Testis (tissue), 3 donors: Measurements from ENCODE around the gene RSPO3. TPM values are rescaled to one million over a fixed set of nuclear protein-coding genes. Genes with fewer than 3 reads are reported as not detected.

Experiments used
- DNase-seq: peaks from one replicate; pipeline ENCODE4 v3.0.0-alpha.2; 2019
- H3K27ac ChIP-seq, 2 donors: fragments of 200-600 bp; sonication (generic); one replicate each; pipeline ENCODE4 v1.5.1; 2019
- H3K27me3 ChIP-seq: fragments of 200-600 bp; sonication (generic); one replicate; pipeline ENCODE4 v1.5.1; 2019
- H3K36me3 ChIP-seq: fragments of 200-600 bp; sonication (generic); one replicate; pipeline ENCODE4 v1.5.1; 2017; ENCODE audit warnings: low read depth; ENCODE audit errors: missing control alignments
- H3K4me1 ChIP-seq: fragments of 200-600 bp; sonication (generic); one replicate; pipeline ENCODE4 v1.5.1; 2019
- H3K4me3 ChIP-seq, 2 donors: fragments of 200-600 bp; sonication (generic); one replicate each; pipeline ENCODE4 v1.5.1; 2017 to 2019
- H3K9me3 ChIP-seq: fragments of 200-600 bp; sonication (generic); one replicate; pipeline ENCODE4 v1.5.1; 2017
- POLR2A ChIP-seq: fragments of 450-650 bp; IDR thresholded peaks from one replicate; pipeline ENCODE4 v1.6.1; 2017; ENCODE audit warnings: antibody characterized with exemption, mild to moderate bottlenecking, moderate library complexity
- WGBS, 2 donors: methylation state at CpG; one replicate each; pipeline ENCODE4 v1.1.5; 2018; 5-methylcytosine and 5-hydroxymethylcytosine counted together
- intact Hi-C: fragments of 100-400 bp; cut with DNase I; formaldehyde crosslinking; loops from one replicate; pipeline ENCODE4 v1.15.1; 2023; ENCODE audit warnings: low total_unique reads
- polyA plus RNA-seq: library from polyadenylated mRNA; stranded (reverse); fragments of 350-450 nt; fragmentation: Illumina TruSeq; extraction: RNeasy Lipid Tissue Mini Kit (QIAGEN cat#74804); gene quantifications from one replicate; pipeline ENCODE4 v1.2.3, GENCODE V29; 2014; ENCODE audit warnings: low read depth, low replicate concordance; ENCODE audit not compliant: insufficient read depth
- total RNA-seq, 2 donors: library from RNA; depleted of rRNA; stranded (reverse); fragments of >200 nt; gene quantifications; one replicate each; pipeline ENCODE4 v1.2.3, GENCODE V29; 2016
- TF ChIP-seq, protein P1 (sequence below), 3 experiments: fragments of 450-650 bp in 2 of 3; fragments of 200-600 bp in 1 of 3; sonication (generic) in 1 of 3; IDR thresholded peaks; one replicate each; pipeline ENCODE4 v1.5.1; 2016 to 2019; ENCODE audit warnings: antibody characterized with exemption in 3 of 3, mild to moderate bottlenecking in 2 of 3, moderate library complexity in 1 of 3

Gene RSPO3
- total and polyA plus RNA-seq, 3 donors from 2014 or later, result 0.06 to 6.6 (median 1.5) TPM

- H3K9me3 ChIP-seq, result no peaks in the 10 kb centered on the region
- no peaks in the 10 kb centered on the region for H3K36me3 ChIP-seq
- H3K27ac ChIP-seq, result no peak overlapping the region
- H3K27me3 ChIP-seq, result no peaks in the 10 kb centered on the region
- TF ChIP-seq, protein P1, sequence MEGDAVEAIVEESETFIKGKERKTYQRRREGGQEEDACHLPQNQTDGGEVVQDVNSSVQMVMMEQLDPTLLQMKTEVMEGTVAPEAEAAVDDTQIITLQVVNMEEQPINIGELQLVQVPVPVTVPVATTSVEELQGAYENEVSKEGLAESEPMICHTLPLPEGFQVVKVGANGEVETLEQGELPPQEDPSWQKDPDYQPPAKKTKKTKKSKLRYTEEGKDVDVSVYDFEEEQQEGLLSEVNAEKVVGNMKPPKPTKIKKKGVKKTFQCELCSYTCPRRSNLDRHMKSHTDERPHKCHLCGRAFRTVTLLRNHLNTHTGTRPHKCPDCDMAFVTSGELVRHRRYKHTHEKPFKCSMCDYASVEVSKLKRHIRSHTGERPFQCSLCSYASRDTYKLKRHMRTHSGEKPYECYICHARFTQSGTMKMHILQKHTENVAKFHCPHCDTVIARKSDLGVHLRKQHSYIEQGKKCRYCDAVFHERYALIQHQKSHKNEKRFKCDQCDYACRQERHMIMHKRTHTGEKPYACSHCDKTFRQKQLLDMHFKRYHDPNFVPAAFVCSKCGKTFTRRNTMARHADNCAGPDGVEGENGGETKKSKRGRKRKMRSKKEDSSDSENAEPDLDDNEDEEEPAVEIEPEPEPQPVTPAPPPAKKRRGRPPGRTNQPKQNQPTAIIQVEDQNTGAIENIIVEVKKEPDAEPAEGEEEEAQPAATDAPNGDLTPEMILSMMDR (IDR thresholded peaks at IDR 0.05), result no peak
- no peak for TF ChIP-seq POLR2A
- no peaks in the 10 kb centered on the region for H3K4me1 ChIP-seq
- no peak overlapping the region for H3K4me3 ChIP-seq
- intact Hi-C loops, result no loop called here
- WGBS, 2 donors, result 70 to 85% methylated on average over 3 of the region's 3 CpGs
- no peak for DNase-seq
Observed at GRCh38 chr6:127195833-127196232, 77.4 kb downstream of the RSPO3 start.

- Histone ChIP-seq H3K36me3 (no peaks in the 10 kb centered on the region), H3K4me1 (no peaks in the 10 kb centered on the region), H3K9me3 (no peaks in the 10 kb centered on the region), H3K4me3 (no peak overlapping the region), H3K27ac (no peak overlapping the region), H3K27me3 (no peaks in the 10 kb centered on the region)
- intact Hi-C loops, result no loop called here
- no peak for TF ChIP-seq POLR2A
- TF ChIP-seq, protein P1 (IDR thresholded peaks at IDR 0.05), result no peak
- DNase-seq, result no peak
- WGBS, 2 donors, result 84 to 88% methylated on average over 5 of the region's 5 CpGs
Observed at GRCh38 chr6:127198549-127198948, 80.1 kb downstream of the RSPO3 start.

- no peak overlapping the region for H3K4me3 ChIP-seq
- WGBS, 2 donors, result 54 to 65% methylated on average over 1 of the region's 1 CpG
- intact Hi-C loops, result no loop called here
- H3K9me3 ChIP-seq, result no peaks in the 10 kb centered on the region
- DNase-seq, result no peak
- H3K4me1 ChIP-seq, result no peaks in the 10 kb centered on the region
- no peak overlapping the region for H3K27ac ChIP-seq
- H3K36me3 ChIP-seq, result no peaks in the 10 kb centered on the region
- H3K27me3 ChIP-seq, result no peaks in the 10 kb centered on the region
- TF ChIP-seq, protein P1 (IDR thresholded peaks at IDR 0.05), result no peak
- no peak for TF ChIP-seq POLR2A
Observed at GRCh38 chr6:127199470-127199869, 81.0 kb downstream of the RSPO3 start.

- no peaks in the 10 kb centered on the region for H3K4me1 ChIP-seq
- H3K27me3 ChIP-seq, result no peaks in the 10 kb centered on the region
- 89 to 96% methylated on average over 8 of the region's 8 CpGs for WGBS, 2 donors
- H3K4me3 ChIP-seq, result no peak overlapping the region
- H3K36me3 ChIP-seq, result no peaks in the 10 kb centered on the region
- H3K9me3 ChIP-seq, result no peaks in the 10 kb centered on the region
- no peak overlapping the region for H3K27ac ChIP-seq
- TF ChIP-seq, protein P1 (IDR thresholded peaks at IDR 0.05), result no peak
- no peak for DNase-seq
- intact Hi-C loops, result no loop called here
Observed at GRCh38 chr6:127200114-127200513, 81.6 kb downstream of the RSPO3 start.

GRCh38 chr6:127201321-127201720 lies 82.8 kb downstream of the RSPO3 start:
- intact Hi-C loops, result no loop called here
- Histone ChIP-seq H3K27ac (no peak overlapping the region), H3K4me1 (no peaks in the 10 kb centered on the region), H3K27me3 (no peaks in the 10 kb centered on the region), H3K36me3 (no peaks in the 10 kb centered on the region), H3K4me3 (no peak overlapping the region), H3K9me3 (no peaks in the 10 kb centered on the region)
- DNase-seq, result no peak
- 47 to 55% methylated on average over 2 of the region's 2 CpGs for WGBS, 2 donors
- TF ChIP-seq POLR2A, result no peak
- TF ChIP-seq, protein P1 (IDR thresholded peaks at IDR 0.05), result no peak
